PFSK-1 (cell line): ENCODE data around the gene EPN1.

ENCODE experiments used
- FOXP2 ChIP-seq: optimal IDR thresholded peaks from 2 replicates; pipeline ENCODE3; 2011; ENCODE audit warnings: borderline replicate concordance, control low read depth, inconsistent platforms; ENCODE audit not compliant: insufficient read depth; ENCODE audit errors: extremely low read length, extremely low read depth
- POLR2AphosphoS5 ChIP-seq: IDR thresholded peaks from 2 replicates; pipeline ENCODE4 v1.6.1; 2012; ENCODE audit warnings: low read depth, mild to moderate bottlenecking, control low read depth, low read length, moderate library complexity
- SIN3A ChIP-seq: IDR thresholded peaks from 2 replicates; pipeline ENCODE4 v1.6.1; 2012; ENCODE audit warnings: mild to moderate bottlenecking, low read length, moderate library complexity, borderline replicate concordance; ENCODE audit not compliant: insufficient read depth
- TAF1 ChIP-seq: IDR thresholded peaks from 2 replicates; pipeline ENCODE4 v1.6.1; 2012; ENCODE audit warnings: low read length, control low read depth, borderline replicate concordance; ENCODE audit not compliant: insufficient read depth
- TF ChIP-seq, protein P1 (sequence below), 2 experiments: IDR thresholded peaks; 2 replicates each; pipeline versions ENCODE4 v1.6.1 to v1.8.0; 2011 to 2012; ENCODE audit warnings: low read depth in 2 of 2, low read length in 2 of 2, control low read depth in 1 of 2, inconsistent platforms in 1 of 2, mild to moderate bottlenecking in 1 of 2, moderate library complexity in 1 of 2; ENCODE audit not compliant: insufficient read depth in 1 of 2

EPN1 gene

DNA sequence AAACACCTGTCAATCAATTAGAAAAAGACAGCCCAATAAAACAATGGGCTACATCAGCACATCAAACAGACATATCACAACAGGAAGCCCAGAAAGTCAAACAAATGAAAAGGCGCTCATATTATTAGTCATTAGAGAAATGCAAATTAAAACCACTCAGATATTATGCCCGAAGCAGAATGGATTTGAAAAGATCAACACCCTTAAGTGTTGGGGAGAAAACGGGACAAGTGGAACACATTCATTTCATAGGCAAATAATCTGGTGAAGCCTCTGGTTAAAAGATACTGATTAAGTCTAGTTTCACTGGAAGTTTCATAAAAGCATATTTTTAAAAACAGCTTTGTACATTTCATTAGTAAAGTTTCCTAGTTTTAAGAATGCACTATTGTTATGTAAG, 45.8 kb downstream of the EPN1 start:
- no peak for TF ChIP-seq FOXP2
- TF ChIP-seq, protein P1, sequence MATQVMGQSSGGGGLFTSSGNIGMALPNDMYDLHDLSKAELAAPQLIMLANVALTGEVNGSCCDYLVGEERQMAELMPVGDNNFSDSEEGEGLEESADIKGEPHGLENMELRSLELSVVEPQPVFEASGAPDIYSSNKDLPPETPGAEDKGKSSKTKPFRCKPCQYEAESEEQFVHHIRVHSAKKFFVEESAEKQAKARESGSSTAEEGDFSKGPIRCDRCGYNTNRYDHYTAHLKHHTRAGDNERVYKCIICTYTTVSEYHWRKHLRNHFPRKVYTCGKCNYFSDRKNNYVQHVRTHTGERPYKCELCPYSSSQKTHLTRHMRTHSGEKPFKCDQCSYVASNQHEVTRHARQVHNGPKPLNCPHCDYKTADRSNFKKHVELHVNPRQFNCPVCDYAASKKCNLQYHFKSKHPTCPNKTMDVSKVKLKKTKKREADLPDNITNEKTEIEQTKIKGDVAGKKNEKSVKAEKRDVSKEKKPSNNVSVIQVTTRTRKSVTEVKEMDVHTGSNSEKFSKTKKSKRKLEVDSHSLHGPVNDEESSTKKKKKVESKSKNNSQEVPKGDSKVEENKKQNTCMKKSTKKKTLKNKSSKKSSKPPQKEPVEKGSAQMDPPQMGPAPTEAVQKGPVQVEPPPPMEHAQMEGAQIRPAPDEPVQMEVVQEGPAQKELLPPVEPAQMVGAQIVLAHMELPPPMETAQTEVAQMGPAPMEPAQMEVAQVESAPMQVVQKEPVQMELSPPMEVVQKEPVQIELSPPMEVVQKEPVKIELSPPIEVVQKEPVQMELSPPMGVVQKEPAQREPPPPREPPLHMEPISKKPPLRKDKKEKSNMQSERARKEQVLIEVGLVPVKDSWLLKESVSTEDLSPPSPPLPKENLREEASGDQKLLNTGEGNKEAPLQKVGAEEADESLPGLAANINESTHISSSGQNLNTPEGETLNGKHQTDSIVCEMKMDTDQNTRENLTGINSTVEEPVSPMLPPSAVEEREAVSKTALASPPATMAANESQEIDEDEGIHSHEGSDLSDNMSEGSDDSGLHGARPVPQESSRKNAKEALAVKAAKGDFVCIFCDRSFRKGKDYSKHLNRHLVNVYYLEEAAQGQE (IDR thresholded peaks at IDR 0.05; ENCODE audit: insufficient read depth in 1 of 2, low read depth in 2 of 2, low read length in 2 of 2), result no peak
- no peak for TF ChIP-seq TAF1
- no peak for TF ChIP-seq POLR2AphosphoS5
- no peak for TF ChIP-seq SIN3A

- TF ChIP-seq FOXP2 (no peak), POLR2AphosphoS5 (no peak), SIN3A (no peak), TAF1 (no peak)
- TF ChIP-seq, protein P1 (IDR thresholded peaks at IDR 0.05; ENCODE audit: insufficient read depth in 1 of 2, low read depth in 2 of 2, low read length in 2 of 2), result no peak
These were observed 48.5 kb downstream of the EPN1 start for GRCh38 chr19:55723491-55723890.

DNA sequence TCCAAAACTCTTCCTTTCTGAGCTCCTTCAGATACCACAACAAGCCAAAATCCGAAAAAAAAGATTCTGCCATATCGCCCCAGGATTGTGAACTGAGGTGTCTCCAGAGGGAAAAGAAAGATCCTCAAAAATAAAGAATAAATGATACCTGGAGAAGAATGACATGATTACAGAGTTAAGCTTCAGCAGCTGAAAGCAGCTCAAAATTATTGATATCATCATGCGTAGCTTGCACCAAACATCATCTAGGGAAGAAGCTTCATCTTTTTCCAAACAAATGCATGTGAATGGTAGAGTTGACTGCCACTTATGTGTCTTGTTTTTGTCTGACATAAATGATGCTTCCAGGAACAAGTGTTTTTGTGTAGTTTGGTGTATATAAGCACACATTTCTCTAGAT, 63.3 kb downstream of the EPN1 start, which contains the start of gene NLRP9:
TSS of gene NLRP9 (minus strand) at position 101 of the 400 bp plus-strand sequence. CDS start at position 73, 28 bp downstream.
- TF ChIP-seq POLR2AphosphoS5 (no peak), SIN3A (no peak), FOXP2 (no peak), TAF1 (no peak)
- TF ChIP-seq, protein P1 (IDR thresholded peaks at IDR 0.05; ENCODE audit: insufficient read depth in 1 of 2, low read depth in 2 of 2, low read length in 2 of 2), result no peak

GRCh38 chr19:55750715-55751114, 75.7 kb downstream of the EPN1 start:
- TF ChIP-seq POLR2AphosphoS5 (no peak), SIN3A (no peak), FOXP2 (no peak), TAF1 (no peak)
- TF ChIP-seq, protein P1 (IDR thresholded peaks at IDR 0.05; ENCODE audit: insufficient read depth in 1 of 2, low read depth in 2 of 2, low read length in 2 of 2), result no peak

DNA sequence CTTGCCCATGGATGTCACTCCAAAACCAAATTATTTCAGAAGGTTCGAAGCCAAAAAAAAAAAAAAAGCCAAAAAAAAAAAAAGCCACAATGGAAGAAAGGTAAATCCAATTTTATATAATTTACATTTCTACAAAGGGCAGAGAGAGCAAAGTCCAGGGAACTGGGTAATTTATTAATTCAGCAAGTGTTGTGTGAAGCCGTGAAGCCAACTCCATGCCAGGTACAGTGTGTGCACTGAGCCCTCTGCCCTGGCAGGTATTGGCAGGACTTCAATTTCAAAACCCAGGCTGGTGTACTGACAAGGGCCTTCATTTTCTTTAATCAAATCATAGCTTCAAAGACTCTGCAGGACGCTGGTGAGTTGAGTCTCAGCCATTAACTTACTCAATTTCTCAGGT, 78.4 kb downstream of the EPN1 start:
- TF ChIP-seq TAF1 (no peak), SIN3A (no peak), POLR2AphosphoS5 (no peak)
